HG03108 (cell line): ENCODE results near the gene SLC31A2.
"Not testable (repeated sequence)": the region's sequence is repeated elsewhere in the genome, so short reads cannot be mapped to it uniquely, and the experiment has no call there.

Experiments
- ATAC-seq: cut with Tn5 transposase; IDR thresholded peaks from one replicate; pipeline ENCODE4 v1.9.1; 2021; ENCODE audit warnings: moderate library complexity; ENCODE audit not compliant: unreplicated experiment

The SLC31A2 gene

DNA sequence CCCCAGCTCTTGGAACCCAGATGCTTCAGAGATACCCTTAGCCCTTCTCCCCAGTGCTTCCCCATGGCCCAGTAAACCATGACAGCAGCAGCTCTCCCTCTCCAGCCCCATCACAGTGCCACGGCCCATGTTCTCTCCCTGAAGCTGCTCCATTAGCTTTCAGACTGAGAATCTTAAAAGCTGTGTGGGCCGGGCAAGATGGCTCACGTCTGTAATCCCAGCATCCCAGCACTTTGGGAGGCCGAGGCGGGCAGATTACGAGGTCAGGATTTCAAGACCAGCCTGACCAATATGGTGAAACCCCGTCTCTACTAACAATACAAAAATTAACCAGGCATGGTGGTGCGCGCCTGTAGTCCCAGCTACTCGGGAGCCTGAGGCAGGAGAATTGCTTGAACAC, 1.2 kb upstream of the SLC31A2 start:
- not testable (repeated sequence) for ATAC-seq

DNA sequence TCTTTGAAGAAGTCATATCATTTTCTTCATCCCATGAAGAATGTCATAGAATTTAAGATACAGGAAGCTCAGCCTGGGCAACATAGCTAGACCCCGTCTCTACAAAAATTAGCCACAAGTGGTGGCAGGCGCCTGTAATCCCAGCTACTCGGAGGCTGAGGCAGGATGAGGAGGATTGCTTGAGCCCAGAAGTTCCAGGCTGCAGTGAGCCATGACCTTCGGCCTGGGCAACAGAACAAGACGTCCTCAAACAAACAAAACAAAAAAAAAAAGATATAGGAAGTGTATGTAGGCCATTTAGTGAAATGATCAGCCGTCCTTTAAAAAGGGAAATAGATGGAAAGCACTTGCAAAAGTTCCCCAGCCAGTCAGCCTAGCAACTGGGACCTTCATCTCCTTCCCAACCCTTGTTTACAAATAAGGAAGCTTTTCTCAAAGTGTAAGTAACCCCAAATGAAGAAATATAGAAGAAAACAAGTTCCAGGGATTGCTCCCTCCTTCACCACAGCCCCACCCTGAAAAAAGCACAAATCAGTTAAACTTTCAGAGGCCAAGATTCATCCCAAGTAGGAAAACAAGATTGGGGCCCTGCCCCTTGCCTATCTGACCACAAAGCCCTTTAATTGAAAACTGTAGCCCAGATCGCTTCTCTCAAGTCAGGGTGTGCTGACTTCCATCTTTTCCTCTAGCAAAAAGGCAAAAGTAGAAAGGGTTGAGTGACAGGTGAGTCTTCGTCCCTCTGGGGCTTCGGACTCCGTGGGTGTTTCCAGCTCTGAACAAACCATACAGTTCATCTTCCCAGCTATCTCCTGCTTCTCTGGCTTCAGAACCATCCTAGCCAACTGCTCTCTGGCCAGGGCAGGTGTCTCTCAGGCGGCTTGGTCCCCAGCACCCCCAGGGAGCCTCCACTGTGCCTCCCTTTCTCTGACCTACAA, 1.2 kb downstream of the SLC31A2 start:
- no peak for ATAC-seq

DNA sequence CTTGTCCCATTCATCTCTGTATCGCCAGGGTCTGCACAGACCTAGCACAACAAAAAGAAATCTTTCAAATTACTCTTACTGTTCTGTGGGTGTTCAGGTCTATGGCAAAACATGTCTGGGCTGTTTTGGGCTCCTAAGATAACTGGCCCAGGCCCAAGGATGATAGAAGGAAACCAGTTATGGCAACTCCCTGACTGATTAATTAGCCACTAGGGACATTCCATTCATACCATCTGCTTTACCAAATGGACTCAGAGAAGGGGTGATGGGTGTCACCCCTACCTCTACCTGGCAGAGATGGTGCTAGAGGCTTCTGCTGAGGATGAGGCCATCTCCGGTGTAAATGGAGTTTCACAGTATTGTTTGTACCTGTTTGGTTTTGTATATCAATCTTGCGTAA, 1.9 kb downstream of the SLC31A2 start:
- no peak for ATAC-seq

DNA sequence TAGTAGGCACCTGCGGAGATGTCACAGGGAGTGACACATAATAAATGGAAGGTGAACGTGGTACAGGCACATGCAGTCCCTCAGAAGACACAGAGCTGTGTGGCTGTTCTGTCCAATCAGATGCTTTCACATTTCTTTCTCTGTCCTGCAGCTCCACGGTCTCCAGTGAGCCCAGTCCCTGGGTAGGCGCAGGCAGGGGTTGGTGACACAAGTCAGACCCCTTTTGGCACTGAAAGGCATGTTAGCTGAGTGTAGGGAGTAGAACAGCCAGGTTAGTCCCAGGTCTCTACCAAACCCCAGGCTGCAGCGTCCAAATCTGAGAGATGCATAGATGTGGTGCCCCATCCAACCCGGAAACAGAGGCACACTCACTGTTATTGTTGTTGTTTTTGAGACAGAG, 2.8 kb downstream of the SLC31A2 start:
- ATAC-seq = no peak

DNA sequence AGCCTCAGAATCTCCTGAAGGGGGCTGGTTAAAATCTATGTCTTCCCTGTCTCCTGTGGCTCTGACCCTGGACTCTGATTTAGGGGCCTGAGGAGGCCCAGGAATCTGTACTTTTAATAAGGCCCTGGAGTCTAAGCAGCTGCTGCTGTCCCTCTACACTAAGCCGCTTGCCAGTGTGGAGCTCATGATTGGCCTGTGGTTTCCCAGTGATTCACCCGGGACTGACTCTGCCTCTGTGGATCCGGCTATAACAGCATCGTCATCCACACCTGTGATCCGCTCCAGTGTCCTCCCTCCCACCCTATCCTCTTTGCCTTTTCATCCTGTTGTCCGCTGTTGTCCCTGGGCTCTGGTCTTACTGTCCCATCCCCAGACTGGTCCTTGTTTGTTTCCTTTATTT, 3.7 kb downstream of the SLC31A2 start:
- no peak for ATAC-seq

DNA sequence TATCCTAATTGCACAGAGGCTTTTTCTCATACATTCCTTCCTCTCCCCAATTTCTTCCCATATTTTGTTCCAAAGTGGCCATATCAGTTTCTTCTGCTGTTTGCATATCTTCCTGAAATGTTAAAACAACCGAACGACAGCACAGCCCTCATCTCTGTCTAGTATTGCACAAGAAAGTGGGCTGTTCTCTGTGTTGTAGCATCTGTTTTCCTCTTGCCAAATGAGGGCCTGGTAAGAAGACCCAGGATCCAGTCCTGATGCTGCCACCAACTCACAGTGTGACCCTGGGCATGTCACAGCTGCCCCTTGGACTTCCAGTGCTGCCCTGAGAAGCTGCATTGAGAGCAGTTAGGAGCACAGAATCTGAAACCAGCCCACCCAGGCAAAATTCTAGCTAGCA, 4.1 kb downstream of the SLC31A2 start:
- no peak for ATAC-seq

DNA sequence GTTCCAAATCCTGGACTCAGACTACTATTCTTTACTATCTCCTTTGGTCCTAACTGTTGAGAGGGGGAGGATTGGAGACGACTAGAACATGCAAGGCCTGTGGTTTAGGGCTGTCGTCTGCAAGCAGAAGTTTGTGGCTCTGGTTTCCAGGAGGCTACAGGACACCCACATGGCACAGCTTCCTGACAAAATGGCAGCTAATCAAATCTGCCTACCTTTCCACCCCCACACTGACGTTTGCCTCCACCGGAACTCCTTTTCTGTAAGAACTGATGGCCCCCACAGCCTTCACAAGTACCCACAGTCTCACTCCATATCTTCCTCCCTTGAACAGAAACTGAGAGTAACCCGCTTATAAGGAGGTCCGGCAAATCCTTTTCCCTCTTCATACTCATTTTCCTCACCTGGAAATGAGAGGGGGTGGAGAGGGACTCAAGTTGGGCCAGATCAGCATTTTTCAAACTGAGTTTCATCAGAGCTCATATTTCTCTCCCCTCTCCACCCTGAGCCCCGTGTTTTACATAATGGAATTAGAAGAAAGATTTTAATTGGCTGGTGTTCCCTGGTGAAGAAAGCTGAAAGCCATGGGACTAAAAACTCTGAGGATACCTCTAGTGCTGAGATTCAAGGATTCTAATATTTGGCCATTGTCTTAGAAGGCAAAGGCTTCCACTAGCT, 5.2 kb downstream of the SLC31A2 start:
- no peak for ATAC-seq

DNA sequence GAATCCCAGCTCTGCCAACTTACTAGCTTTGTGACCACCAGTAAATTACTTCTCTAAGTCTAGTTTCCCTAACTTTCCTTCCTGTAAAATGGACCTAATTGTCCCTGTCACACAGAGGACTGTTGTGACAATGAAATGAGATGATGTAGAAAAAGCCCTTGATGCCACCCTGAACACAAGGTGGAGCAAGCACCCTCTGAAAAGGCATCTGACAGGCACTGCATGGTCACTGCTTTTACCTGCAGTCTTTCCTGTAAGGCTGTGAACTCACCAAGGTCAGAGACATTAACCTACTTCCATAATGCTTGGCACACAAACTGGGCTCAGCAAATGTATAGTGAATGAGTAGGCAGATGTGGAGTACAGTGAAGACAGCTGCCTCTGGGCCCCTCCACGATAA, 6.1 kb downstream of the SLC31A2 start:
- ATAC-seq = no peak

DNA sequence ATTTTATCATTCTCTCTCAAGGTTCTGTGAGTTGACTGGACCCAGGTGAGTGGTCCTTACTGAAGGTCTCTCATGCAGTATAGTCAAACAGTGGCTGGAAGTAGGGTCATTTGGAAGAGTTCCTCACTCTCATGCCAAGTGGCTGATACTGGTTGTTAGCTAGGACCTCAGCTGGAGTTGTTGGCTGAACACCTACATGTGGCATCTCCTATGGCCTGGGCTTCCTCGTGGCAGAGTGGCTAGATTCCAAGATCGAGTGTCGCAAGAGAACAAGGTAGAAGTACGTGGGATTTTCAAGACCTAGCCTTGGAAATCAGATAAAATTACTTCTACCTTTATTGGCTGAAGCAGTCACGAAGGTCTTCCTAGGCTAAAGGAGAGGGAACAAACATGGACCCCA, 7.6 kb downstream of the SLC31A2 start:
- no peak for ATAC-seq

DNA sequence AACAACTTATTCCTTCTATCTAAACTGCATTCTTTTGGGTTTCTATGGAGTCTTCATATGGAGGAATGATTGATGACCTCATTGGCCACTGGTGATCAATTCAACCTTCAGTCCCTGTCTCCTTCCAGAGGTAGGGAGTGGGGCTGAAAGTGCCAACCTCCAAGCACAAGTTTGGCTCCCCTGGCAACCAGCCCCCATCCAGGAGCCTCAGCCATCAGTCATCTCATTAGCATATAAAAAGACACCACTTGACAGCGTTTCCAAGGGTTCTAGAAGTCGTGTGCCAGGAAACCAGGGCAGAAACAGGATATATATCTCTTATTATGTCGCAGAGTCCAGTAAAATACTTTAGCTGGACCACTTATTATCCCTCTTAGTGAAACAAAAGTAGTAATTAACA, 9.8 kb downstream of the SLC31A2 start:
- no peak for ATAC-seq

DNA sequence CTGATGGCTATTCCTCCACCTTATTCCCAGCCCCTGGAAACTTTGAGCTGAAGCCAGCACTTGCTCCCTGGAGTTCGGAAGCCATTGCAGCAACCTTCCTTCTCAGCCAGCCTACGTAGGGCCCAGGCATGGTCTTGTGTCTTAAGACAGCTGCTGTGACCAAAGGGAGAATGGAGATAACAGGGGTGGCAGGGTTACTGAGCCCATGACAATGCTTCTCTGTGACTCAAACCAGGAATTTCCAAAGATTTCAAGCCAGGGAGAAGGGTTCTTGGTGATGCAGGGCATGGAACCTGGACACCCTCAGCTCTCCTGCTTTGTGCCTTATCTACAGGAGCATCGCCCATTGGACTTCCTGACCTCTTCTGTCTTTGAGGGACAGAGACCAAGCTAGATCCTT, 12.2 kb downstream of the SLC31A2 start:
- no peak for ATAC-seq

DNA sequence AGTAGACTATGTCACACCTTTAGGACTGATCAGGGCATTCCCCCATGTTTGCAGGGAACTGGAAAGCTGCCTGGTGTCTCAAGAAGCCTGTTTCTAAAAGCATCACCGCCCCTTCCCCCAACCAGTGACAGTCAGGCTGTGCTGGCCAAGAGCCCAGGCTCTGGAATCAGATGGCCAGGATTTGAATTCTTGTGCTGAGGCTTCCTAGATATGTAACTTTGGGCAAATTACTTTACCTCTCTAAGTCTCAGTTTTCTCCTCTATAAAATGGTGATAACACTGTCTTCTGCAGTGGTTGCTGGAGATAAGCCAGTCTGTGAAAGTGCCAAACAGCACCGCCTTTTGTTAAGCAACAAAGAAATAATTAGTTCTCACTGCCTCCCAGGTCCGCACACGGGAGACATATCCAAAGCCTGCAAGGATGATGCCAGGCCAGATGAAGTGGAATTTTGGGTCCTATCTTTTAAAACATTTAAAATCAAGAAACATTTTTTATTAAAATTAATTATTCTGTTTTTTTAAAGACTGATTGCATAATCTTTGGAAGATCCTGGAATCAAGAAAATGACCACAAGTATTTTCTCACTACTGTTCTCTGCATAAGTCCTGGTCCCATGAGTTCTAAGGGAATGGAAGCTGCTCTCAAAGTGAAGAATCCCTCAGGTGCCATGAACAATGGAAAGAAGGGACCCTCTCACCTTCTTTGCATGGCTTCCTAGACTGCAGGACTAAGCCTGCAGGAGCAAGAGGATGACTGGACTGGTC, 13.9 kb downstream of the SLC31A2 start:
- no peak for ATAC-seq

DNA sequence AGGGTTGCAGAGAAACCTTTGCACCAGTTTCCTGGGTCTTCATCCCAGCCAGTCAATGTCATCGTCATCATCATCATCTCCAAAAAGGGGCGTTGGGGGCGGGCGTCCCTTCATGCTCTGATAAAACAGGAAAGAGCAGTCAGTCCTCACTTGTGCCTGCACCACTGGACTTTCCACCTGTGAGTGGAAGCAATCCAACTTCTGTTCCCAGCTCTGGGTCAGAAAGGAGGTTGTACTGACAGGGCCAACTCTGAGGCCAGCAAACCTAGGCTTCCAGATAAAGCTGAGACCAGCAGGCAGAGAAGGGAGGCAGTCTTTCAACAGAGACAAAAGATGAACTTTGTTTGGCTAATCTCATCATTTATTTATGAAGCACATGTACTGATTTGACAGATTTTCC, 15.2 kb downstream of the SLC31A2 start:
- no peak for ATAC-seq

DNA sequence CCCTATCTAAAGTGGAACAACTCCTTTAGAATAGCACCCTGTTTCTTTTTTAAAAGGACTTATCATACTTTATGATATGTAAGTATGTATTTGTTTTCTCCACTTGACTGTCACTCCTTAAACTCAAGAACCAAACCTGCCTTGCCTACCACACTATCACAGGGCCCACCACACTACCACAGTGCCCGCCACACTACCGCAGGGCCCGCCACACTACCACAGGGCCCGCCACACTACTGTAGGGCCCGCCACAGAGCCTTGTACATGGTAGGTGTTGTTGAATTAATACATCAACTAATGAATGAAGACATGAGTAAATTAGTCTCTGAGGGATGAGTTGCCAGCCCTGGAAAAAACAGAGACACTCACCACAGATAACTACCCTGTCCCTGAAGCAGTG, 18.0 kb downstream of the SLC31A2 start:
- no peak for ATAC-seq

DNA sequence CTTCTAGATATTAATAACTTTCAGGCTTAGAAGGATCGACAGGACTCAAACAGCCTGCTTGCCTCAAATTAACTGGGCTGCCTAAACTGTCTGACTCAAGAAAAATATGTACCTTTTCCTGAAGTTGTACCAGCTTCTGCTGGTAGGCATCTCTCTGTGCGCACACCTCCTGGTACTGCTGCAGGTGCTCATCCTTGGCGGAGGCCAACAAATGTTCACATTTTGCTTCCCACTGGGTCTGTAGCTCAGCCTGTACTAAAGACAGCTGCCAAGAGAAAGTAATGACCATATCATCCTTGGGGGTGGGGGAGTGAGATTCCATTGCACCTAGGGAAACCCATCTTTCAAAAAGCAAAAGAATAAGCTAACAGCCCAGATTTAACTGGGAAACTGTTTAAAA, 22.5 kb downstream of the SLC31A2 start:
- ATAC-seq = no peak

DNA sequence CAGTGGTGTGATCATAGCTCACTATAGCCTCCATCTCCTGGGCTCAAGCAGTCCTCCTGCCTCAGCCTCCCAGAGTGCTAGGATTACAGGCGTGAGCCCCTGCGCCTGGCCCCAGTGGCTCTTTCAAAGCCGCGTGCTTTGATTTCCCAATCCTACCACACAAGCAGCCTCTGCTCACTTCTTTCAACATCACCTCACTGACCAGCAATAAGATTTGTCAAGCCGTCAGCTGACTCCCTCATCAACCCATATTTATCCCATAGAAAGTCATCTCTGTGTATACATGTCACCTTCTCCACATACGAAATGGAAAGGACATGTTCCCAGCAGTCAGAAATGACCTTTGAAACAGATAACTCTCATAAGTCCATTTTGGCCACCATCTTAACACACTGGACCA, 26.0 kb downstream of the SLC31A2 start:
- no peak for ATAC-seq

DNA sequence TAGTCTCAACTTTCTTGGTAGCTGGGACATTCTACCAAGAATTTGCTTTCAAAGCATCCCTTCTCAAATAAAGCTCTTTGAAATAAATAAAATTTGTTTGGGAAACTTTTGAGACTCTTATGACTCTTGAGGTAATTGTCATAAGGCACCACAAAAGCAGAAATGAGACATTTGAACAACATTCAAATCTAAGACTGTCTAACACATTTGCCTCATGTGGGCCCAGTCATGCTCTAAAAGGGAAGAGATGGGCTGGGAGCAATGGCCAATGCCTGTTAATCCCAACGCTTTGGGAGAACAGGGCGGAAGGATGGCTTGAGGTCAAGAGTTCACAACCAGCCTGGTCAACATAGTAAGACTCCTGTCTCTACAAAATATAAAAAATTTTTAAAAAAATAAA, 26.4 kb downstream of the SLC31A2 start:
- ATAC-seq = no peak

DNA sequence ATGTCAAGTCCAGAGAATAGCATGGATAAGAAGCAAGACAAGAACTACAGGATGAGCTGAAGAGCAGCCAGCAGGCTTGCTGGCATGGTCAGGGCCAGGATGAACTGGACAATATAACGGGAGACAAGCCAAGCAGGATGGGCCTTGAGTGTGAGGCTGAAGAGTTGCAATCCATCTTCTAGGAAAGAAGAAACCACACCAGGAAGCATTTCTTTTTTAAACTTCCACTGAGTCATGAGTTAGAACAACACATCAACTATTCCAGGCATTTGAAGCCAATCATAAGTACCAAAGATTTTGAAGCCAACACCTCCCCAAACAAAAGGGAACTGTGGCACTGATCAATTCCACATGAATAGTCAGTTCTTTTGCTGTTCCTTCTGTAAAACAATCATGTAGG, 27.3 kb downstream of the SLC31A2 start:
- ATAC-seq = no peak

DNA sequence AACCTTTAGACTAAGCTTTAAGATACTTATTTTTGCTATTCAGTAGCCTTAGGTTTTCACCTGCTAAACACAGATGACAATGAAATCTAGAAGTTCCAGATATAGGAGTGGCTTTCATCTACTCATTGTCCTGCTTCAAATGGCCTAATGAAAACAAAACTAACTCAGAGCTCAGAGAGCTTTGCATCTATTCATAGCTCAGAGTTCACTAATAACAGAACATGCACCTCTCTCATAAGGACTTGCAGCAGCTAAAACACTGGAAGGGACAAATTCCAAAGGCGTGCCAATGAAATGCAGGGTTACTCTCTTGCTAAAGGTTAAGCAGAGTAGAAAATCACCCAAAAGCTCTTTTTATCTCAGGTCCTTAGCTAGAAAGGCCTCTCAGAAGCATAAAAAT, 29.0 kb downstream of the SLC31A2 start:
- no peak for ATAC-seq

DNA sequence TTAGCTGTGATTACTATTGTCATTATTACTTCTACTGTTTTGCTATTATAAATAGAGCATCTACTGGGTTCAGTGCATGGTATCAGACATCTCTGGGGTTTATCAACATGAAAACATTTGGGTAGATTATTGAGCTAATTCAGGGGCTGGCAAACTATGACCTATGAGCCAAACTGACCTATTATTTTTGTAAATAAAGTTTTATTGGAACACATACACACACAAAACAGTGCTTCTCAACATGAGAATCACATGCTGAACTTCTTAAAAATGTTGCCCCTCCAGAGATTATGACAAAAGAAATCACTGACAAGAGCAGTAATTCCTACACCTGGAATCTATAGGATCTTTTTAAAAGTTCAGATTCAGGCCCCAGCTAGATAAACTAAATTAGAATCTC, 30.4 kb downstream of the SLC31A2 start:
- ATAC-seq = no peak

DNA sequence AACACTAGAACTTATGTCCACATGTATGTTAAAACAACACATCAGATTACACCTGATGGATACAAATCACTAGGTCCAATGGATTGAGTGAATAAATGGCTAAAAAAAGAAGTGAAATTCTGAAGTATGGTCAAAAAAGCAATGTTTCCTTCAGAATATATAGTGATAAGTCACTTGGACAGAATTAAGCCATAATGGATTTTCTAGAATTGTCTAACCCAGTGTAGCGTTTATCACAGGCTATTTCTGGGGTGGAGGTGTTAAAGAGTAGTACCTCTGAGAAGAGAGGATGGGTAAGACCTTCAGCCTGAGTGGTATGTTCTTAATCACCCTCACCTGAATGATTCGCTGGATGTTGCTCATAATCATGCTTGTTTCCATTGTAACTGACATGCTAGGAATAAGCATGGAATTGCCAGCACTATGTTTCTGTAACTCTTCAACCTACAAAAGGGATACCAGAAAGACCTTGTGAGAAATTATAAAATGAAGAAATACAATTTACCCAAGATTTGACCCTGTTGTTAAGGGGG, 33.2 kb downstream of the SLC31A2 start:
- no peak for ATAC-seq
